Stimulated activated CD8-positive, alpha-beta memory T cell treated with anti-CD3 and anti-CD28 coated beads, Interleukin-2, amount 100 ng/mL, for 48 hours (primary cell): Measurements from ENCODE around the gene FGG.

Experiments used
- DNase-seq, 2 donors: peaks; one replicate each; pipeline ENCODE4 v3.0.0-alpha.2; 2020; ENCODE audit warnings: low read depth in 2 of 2

Gene FGG

GRCh38 chr4:154612472-154613414 lies at the start of gene FGG:
Gene FGG (minus strand): TSS chr4:154612656. CDS start chr4:154612609, 47 bp downstream.
- DNase-seq = no peak

GRCh38 chr4:154660052-154660451 lies 47.6 kb upstream of the FGG start:
- no peak for DNase-seq

DNA sequence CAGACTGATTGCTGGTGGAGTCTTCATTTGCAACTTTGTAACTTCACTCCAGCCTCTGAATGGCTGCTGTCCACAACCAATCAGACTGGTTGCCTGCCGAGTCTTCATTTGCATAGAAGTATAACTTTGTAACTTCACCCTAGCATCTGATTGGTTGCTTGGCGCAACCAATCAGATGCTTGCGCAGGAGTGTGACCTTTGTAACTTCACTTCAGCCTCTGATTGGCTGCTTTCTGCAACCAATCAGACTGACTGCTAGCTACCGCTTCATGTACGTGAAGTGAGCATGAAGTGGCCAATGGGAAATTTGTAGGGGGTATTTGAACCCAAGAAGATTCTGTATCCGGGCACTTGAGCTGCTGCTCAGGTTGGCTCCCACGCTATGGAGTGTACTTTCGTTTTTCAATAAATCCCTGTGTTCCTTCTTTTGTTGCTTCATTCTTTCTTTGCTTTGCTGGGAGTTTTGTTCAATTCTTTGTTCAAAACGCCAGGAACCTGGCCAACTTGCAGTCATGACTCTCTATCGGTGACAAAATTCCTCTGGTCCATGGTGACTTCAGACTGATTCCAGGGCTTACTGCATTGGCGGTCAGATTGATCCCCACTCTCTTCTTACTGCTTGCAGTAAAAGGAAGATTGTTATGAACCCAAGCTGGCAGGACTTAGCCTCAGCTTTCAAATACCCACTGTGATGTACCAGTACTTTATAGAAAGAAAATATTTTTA lies 46.4 kb upstream of the FGG start:
- no peak for DNase-seq

DNA sequence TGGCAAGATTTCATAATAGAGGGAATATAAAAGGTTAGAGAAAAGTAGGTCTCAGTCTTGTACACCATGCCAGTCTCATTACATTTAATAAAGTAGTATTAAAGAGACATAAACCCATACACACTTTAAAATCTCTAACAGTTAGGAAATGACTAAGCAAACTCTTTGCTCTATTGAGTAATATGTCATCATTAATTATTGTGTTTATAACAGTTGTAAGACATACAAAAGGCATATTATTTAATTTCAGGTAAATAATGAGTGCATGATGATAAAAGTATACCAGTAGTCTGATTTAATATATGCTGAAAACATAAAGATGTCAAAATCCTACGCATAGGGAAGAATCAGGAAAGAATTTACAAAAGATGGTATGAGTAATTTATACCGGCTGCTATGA lies 31.0 kb upstream of the FGG start:
- no peak for DNase-seq

- no peak for DNase-seq
These were observed 30.0 kb upstream of the FGG start for GRCh38 chr4:154642373-154643009.

DNA sequence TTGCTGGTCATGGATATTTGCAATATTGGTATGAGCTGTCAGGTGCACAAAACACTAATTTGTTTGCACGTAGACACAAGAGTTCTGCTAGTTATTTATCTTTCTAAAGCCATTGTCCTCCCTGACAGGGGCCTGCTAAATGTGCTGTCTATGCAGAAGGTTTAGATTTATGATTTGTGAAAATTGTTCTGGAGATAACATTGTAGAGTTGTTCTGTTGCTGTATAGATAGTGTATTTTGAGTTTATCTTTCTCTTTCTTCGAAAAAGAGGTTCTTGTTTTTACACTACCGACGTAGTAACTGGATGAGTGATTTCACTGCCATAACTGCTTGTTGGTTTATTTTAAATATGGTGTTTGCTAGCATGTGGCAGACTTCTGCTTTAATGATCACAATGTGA lies 28.5 kb upstream of the FGG start:
- DNase-seq = no peak

DNA sequence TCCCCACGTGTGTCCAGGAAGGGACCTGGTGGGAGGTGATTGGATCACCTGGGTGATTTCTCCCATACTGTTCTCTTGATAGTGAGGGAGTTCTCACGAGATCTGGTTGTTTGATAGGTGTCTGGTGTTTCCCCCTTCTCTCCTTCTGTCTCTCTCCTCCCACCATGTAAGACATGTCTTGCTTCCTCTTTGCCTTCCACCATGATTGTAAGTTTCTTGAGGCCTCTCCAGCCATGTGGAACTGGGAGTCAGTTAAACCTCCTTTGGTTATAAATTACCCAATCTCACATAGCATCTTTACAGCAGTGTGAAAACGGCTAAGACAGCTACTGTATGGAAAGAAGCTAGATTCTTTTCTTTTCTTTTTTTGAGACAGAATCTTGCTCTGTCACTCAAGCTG lies 21.6 kb upstream of the FGG start:
- DNase-seq = no peak

- no peak for DNase-seq
These were observed 19.4 kb upstream of the FGG start for GRCh38 chr4:154631828-154632227.

DNA sequence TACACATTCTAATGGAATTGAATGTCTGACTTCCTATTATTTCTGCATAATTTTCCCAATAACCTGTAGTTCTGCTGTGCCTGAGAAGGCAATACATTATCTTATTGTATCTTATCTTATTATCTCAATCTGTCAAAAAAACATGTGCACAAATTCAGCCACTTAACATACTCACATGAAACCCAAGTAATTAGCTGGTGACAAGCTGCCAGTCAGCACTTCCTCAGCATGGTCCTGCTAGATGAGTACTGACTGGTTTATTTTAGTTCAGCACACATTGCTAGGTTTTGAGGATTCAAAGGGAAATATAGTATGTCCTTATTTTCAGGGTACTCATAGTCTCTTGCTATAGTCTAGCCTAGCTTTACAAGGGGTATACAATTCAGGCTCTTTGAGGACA lies 17.9 kb upstream of the FGG start:
- DNase-seq = no peak

GRCh38 chr4:154626793-154627484 lies 14.5 kb upstream of the FGG start:
- peak; percentile 39 to 53 for DNase-seq

- DNase-seq = no peak
These were observed 13.5 kb upstream of the FGG start for GRCh38 chr4:154625971-154626370.

- DNase-seq = no peak
These were observed 11.5 kb upstream of the FGG start for GRCh38 chr4:154623995-154624394.

- no peak for DNase-seq
These were observed 11.0 kb upstream of the FGG start for GRCh38 chr4:154623436-154623835.

- no peak for DNase-seq
These were observed 10.1 kb upstream of the FGG start for GRCh38 chr4:154622598-154622997.

DNA sequence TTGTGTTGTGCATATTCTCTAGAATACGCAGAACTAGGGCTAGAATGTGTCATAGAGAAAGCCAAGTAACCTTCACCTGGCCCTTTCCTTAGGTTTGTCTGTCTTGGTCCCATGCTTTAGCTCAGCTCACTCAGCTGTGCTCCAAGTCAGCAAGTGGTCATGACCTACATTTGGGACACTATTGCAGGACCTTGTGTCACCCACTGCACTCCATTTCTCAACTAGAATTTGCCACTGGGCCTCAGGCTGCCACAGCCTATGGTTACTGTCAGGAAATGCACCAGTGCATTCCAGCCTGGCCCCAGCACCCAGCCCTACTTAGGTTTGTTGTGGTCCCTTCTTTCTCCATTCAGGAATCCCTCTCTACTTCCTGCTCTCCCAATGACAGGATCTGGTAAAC lies 7.7 kb upstream of the FGG start:
- no peak for DNase-seq

GRCh38 chr4:154618708-154619315 lies 6.4 kb upstream of the FGG start:
- DNase-seq = peak; percentile 9 to 38

- no peak for DNase-seq
These were observed 5.4 kb upstream of the FGG start for GRCh38 chr4:154617820-154618317.

GRCh38 chr4:154616731-154617130 lies 4.3 kb upstream of the FGG start:
- no peak for DNase-seq

DNA sequence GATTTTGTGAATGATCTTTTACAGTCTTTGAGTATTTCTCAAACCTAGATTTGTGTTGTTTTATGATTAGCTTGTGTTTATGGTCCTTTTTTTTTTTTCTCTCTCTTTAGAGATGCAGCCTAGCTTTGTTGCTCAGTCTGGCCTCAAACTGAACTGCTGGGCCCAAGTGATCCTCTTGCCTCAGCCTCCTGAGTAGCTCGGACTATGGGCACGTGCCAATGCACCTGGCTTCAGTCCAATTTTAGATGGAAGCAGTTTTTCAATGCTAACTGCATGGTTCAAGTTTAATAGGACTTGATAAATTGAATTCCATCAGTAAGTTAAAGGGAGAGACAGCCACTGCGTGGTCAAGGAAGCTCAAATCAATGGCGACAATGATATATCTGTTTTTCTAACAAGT lies 3.8 kb upstream of the FGG start:
- no peak for DNase-seq

DNA sequence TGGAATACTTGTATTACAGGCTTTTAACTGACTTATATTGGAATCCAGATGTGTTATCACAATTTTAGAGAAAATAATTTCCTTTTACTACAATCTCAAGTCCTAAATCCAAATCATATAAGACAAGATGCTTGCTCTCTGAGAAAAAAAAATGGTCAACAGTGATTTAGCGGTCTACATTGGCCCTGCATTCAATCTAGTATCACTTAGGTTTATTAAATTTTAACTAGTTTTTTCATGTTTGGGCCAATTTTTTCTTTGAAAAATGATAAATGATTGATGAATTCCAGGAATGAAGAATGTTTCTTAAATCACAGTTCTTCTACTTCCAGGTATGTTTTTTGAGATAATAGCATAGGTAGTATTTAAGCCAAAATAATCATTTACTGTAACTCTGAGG lies 2.8 kb upstream of the FGG start:
- DNase-seq = no peak

GRCh38 chr4:154614306-154614705 lies 1.9 kb upstream of the FGG start:
- DNase-seq = no peak
